ENCODE results near the gene DELE1.
"Not testable (repeated sequence)": the region's sequence is repeated elsewhere in the genome, so short reads cannot be mapped to it uniquely, and the experiment has no call there.

Gene DELE1

DNA sequence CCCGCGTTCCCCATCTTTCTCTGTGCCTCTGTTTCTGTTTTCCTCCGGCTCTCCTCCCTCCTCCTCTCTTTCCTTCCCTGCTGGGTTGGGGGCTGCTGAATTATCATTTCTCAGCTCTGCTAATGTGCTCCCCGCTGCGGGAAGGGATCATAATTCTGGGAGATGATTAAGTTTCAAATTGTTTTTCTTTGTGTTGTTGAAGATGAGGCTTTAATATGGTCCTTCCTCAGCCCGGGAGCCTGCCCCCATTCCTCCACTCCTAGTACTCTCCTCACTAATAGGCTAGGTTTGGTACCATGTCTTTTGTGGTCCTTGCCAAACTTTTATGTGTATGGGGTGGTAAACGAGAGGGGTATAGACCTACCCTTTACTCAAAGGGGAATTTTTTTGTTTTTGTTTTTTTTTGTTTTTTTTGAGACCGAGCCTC, 39.8 kb upstream of the DELE1 start:
- no peak for DNase-seq (ENCODE audit: low read depth in 3 of 3)

DNA sequence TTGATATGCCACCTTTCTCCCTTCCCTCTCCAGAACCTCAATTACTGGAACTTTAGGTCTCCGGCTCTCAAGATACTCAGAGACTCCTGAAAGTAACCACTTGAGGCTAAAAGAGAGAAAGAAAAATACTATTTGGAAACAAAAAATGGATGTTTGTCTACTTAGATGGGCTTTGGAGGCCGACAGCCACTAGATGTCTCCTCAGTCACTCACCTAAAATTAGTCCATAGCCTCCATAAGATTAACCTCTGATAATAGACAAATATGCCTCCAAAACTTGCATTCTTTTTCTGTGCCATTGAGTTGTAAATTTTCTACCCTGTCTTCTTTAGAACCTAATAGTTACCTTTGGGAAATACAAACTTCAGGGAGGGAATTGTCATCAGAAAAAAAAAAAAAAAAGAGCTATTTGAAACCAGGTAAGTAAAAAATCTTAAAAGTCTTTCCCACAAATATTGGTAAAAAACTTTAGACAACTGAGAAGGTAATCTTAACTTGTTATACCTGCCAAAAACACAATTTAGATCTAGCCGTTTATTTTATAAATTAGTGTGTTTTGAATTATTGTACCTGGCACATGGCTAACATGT, 34.3 kb upstream of the DELE1 start:
- DNase-seq (ENCODE audit: low read depth in 3 of 3): no peak

DNA sequence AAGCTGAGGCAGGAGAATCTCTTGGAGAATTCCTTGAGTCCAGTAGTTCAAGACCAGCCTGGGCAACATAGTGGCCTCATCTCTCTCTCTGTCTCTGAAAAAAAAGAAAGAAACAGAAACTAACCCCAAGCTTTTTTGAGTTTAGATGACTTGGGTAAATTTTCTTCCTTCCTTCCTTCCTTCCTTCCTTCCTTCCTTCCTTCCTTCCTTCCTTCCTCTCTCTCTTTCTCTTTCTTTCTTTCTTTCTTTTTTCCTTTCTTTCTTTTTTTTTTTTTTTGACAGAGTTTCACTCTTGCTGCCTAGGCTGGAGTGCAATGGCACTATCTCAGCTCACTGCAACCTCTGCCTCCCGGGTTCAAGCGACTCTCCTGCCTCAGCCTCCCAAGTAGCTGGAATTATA, 33.2 kb upstream of the DELE1 start:
- DNase-seq (ENCODE audit: low read depth in 3 of 3): not testable (repeated sequence)

DNA sequence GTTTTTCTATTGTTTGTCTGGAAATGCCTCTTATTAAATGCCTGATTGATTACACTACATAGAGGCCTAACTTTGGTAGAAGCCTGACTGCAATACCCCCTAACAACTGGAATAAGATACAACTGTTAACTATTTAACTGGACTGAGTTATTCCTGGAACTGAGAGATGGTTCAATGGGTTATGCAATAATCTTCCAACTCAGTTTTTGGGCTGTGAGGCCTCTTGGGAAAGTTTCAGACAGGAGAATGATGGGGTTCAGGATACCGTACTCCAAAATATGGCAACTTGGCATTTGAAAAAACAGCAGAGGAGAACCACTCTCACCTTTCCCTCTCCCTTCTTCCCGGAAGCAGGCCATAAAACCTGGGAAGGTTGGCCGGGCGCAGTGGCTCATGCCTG, 26.2 kb upstream of the DELE1 start:
- DNase-seq (ENCODE audit: low read depth in 3 of 3): no peak

DNA sequence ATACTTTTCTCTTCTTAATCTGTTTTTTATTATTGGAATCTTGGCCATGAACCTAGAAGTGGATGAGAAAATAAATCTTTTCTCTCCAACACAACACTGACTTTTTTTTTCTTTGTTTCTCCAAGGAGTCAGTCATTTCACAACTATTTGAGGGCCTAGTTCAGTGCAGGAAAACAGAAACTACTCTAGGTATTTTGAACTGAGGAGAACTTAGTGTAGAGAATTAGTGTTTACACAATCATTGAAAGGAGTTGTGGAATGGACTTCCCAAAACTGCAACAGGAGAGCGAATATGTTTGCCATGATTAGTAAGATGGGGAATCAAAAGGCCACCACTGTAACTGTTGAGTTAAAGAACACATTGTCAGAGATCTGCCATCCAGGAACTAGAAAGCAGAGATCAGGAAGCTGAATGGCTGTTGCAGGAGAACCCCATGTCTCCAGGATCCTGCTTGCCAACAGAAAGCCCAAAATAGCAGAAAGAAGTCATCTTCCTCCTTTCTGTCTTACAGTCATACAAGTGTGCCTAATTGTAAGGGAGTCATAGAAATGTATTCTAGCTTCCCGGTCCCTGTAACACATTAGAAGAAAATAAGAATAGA, 25.1 kb upstream of the DELE1 start:
- no peak for DNase-seq (ENCODE audit: low read depth in 3 of 3)

DNA sequence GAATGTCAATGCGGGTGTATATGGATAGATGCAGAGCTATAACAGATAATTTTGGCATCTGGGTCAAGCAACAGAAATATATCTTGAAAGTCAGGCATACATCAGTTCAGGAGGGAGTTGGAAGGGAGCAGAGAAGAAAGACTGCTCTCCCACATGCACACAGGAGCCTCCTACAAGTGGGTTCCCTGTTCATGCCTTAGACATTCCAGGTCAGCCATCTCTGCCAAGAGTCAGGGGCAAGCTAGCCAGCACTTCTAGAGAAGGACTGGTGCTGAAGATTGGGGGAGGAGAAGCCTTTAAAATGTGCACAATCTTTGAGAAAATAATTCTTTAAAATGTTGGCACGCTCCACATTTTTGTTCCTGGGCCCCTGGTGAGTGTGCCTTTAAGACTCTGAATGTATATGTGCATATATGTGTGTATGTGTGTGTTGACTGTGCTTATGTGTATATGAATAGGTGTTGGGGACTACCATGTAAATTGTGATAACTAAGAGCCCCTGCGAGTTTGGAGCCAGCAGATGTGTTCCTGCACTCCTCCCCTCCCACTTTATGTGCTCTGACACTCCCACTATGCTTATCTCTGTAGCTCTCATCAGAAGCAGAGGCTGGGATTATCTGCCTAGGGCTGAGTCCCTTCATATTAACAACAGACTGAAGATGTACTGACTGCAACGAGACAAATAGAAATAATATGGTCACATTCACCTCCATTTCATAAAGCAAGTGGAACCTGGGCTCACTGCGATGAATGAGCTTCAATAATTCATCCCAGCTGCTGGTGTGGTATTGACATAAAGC, 21.5 kb upstream of the DELE1 start:
- no peak for DNase-seq (ENCODE audit: low read depth in 3 of 3)

DNA sequence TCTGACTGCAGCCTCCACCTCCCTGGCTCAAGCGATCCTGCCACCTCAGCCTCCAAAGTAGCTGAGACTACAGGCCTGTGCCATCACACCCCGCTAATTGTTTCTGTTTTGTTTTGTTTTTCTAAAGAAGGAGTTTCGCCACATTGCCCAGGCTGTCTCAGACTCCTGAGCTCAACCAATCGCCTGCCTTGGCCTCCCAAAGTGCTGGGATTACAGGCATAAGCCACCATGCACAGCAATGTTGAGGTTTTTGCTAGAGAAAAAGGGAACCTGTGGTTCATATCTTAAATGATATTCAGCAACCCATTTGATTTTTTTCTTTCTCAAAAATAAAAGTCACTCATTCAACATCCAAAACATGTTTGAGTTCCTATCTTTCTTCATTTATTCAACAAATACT, 20.4 kb upstream of the DELE1 start:
- no peak for DNase-seq (ENCODE audit: low read depth in 3 of 3)

DNA sequence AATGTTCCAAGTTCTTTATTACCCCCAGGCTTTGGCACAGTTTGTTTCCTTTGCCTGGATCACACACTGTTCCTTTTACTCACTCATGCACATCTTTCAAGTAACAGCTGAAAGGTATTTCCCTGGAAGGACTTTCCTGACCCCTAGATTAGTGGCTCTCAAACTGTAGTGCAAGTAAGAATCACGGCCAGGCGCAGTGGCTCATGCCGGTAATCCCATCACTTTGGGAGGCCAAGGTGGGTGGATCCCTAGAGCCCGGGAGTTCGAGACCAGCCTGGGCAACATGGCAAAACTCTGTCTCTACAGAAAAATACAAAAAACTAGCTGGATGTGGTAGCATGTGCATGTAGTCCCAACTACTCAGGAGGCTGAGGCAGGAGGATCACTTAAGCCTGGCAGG, 19.1 kb upstream of the DELE1 start:
- DNase-seq (ENCODE audit: low read depth in 3 of 3): no peak

DNA sequence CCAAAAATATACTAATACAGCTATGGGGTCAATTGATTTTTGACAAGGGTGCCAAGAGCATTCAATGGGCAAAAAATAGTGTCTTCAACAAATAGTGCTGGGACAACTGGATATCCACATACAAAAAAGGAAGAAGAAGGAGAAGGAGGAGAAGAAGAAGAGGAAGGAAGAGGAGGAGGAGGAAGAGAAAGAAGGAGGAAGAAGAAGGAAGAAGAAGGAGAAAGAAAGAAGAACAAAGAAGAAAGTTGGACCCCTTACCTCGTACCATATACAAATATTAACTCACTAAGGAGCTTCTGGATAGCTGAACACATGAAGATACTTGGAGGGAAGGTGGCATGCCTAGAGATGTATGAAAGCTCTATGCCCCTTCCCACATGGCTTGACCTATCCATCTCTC, 17.2 kb upstream of the DELE1 start:
- DNase-seq (ENCODE audit: low read depth in 3 of 3): no peak

DNA sequence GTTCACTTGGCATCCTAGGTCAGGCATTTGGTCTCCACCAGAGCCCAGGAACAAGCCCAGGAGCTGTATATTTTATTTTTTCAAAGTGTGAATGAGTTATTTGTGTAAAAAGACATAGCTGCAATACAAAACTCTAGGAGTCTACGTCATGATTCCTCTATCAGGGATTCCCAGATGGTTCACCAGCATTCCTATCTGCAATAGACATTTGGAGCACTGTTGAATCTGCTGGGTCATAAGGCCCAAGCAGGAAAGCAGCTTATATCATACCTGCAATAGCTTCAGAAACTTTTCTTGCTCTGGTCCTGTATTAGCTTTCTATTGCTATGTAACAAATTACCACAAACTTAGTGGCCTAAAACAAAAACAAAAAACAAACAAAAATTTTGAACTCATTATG, 16.7 kb upstream of the DELE1 start:
- DNase-seq (ENCODE audit: low read depth in 3 of 3): no peak

DNA sequence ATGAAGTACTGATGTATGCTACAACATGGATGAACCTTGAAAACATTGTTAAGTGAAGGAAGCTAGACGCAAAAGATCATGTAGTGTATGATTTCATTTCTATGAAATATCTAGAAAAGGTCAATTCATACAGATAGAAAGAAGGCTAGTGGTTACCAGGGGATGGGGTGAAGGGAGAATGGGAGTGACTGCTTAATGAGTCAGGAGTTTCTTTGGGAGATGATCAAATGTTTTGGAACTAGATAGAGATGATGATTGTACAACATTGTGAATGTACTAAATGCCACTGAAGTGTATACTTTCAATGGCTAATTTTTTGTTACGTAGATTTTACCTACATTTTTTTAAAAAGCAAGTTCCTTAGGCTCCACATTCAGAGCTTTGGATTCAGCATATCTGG, 14.9 kb upstream of the DELE1 start:
- no peak for DNase-seq (ENCODE audit: low read depth in 3 of 3)

DNA sequence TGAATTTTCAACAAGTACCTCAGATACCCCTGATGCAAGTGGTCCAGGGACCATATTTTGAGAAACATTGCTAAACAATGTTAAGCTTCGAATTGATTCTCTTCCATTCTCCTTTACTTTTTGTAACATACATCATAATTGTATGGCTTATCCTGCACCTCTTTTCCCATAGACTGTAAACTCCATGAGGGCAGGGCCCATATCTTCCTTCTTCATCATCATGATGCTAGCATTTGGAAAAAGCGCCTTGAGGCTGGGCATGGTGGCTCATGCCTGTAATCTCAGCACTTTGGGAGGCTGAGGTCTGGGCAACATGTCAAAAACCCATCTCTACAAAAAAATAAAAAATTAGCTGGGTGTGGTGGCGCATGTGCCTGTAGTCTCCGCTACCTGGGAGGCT, 14.5 kb upstream of the DELE1 start:
- DNase-seq (ENCODE audit: low read depth in 3 of 3): no peak

DNA sequence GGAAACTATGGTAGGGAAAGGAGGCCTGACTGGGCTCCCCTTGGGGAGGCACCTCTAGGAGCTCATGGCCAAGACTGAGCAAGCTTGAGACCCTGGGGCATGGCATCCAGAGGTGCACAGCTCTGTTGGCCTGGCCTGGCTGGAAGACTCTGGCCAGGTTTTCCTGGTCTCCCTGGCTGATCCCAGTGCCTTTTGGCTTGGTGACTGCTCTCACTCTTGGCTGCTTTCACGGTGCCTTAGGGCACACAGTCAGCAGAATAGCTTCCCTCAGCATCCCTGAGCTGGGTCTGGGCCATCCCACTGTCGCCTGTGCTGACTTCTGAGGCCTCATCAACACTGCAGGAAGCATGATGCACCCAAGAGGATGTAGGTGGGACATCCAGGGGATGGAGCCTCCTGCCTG, 13.4 kb upstream of the DELE1 start:
- no peak for DNase-seq (ENCODE audit: low read depth in 3 of 3)

DNA sequence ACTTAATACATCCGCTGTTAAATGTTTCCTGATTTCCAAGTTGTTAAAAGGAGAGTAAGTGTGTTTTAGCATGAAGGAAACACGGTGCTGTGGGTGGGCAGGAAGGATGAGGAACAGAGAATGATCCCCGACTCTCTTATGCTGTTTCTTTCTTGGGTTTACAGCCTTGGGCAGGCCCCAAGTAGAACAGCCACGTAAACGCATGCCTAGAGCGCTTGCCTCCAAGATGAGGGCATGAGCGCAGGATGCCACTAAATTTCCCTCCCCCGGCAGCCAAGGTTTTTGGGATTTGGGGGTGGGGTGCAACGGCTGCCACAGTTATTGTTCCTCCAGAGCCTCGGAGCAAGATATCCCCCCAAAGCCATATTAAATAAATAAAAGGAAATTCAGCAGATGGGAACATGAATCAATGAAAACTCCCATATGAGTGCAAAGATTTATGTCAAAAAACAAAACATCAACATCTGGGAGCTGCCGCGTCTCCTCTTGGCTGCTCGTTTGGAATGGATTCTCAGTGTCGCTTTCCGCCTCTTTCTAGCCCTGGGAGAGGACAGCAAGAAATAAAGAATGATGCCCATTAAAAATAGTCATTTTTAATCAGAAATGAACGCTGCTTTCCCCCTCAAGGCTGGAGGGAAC, 10.0 kb upstream of the DELE1 start:
- DNase-seq (ENCODE audit: low read depth in 3 of 3): no peak

DNA sequence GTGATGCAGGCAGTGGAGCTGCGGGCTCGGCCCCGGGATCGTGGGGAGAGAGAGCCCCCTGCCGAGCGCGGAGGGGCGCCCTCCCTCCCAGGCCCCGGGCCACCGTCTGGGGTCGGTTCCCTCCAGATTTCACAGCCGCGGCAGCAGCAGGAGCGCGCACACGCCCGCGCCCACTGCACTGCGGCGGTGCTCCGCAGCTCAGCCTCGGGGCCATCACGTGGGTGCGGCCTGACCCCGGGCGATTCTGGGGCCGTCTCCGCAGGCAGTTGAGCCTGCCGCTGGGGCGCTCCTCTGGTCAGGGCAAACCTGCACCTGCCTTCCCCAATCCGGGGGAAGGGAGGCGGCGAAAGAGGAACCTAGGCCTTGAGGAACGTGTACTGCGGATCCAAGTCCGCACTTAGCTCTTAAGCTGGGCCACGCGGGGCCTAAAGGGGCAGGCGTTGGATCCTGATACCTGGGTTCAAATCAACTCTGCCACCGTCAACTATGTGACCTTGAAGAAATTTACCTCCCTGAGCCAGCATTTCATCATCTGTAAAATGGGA, 9.4 kb upstream of the DELE1 start:
- DNase-seq (ENCODE audit: low read depth in 3 of 3): peak in 1 of 3 experiments; percentile 12

DNA sequence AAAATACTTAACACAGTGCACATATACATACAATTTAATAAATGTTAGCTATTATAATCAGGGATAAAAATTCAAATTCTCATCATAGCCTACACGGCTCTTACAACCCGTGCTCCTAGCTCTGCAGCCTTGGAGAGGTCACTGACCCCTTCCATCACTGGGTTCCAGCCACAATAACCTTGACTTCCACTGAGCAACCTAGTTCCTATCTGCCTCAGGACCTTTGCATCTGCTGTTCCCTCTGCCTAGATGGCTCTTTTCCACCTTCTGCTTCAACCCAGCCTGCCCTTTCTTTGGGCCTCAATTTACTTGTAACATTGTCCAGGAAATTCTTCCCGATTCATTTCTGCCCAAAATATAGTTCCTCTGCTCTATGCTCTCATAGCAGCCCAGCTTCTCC, 8.9 kb upstream of the DELE1 start:
- DNase-seq (ENCODE audit: low read depth in 3 of 3): no peak

DNA sequence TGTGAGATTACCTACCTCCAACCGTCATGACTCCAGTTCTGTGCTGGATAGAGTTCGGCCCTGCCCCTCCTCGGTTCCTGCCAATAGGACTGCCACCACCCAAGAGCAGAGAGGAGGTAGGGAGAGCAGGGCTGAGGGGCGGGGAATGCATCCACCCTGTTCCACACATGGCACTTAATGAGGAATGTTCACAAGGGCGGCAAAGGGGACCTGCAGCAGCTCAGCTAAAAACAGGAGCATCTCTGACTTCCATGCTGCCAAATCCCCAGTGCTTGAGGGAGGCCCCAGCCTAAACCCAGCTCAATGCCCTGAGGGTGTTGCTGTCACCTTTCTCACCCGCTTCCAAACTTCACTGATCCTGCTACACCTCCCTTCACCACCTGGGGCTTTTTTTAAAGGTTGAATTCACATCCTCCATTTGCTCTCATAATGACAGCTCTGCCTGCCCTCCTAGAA, 7.8 kb upstream of the DELE1 start:
- DNase-seq (ENCODE audit: low read depth in 3 of 3): no peak

DNA sequence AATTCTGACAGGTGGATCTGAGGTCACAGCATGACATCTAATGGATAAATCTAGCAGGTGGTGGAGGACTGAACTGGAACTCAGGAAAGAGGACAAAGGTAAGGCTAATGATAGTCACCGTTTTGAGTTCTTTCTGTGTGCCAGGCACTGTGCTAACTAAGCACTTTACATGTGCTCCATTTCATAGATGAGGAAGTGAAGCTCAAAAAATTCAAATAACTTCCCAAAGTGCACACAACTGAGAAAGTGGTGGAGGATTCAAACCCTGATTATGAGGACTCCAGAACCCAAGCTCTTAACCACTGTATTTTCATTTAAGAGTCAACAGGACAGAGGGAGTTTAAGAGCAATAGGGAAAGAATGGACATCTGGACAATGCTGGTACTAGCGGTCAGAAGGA, 7.1 kb upstream of the DELE1 start:
- DNase-seq (ENCODE audit: low read depth in 3 of 3): no peak

DNA sequence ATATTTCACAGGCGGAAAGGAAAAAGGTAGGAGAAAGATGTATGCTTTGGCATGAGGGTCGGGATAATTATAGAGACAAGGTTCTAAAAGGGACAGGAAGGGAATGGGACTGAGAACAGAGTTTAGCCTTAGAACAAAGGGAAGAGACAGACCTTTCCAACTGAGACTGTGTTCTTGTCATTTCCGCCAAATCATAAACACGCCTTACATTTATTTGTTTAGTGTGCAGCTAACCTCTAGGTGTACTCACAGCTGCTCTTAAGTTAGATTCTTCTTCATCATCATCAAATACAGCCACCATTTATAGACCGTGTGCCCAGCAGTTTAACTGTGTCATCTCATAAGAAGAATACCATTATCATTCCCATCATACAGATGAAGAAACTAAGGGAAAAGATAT, 5.9 kb upstream of the DELE1 start:
- no peak for DNase-seq (ENCODE audit: low read depth in 3 of 3)

DNA sequence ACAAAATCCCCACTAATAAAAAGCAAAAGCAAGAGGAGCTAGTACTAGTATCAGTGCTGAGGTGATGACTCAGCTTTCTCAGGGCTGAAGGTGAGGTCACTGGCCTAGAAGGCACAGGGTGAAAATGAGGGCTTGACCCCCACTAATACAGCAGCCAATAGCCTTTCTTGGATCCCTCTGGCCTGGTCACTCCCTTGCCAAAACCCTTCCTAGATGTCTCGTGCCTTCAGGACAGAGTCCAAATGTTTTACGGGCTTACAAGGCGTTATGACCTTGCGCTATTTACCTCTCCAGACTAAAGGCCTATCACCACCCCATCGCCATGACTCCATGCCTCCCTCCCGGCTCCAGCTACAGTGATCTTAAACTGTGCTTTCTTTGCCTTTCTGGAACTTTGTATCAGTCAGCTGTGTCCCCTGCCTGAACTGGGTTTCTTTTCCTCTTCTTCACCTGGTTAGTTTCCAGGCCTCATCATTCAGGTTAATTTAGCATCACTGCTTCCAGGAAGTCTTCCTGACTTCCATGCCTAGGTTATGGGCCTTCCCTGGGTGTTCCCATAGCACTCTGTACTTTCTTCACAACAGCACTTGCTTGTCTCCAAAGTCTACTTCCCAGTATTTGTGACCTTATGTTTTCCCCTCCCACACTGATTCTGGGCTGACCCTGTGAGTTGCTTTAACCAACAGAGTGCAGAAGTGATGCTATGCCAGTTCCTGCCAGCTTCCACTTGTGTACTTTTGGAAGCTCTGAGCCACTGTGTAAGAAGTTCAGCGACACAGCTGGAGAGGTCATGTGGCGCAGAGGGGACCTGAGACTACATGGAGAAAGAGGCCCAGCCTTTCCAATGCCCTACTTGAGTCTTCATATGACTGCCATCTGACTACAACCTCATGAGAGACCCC, 4.2 kb upstream of the DELE1 start:
- no peak for DNase-seq (ENCODE audit: low read depth in 3 of 3)

DNA sequence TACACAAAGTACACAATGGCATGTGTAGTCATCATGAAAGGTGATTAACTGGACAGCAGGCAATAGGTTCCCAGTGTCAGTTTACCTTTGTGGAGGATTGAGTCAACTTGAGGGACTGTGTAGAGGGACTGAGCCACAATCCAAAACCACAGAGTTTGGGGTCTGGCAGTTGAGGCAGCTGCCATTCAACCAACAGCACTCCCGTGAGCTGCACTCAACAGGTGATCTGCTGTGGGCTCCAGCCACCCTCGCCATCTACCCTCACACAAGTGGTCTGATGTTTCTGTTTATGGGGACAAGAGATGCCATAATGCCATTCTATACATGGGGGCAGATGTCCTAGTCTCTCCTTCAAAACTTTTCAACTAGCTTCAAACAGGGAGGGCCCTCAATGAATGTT, 2.9 kb upstream of the DELE1 start:
- DNase-seq (ENCODE audit: low read depth in 3 of 3): no peak

Measured in stimulated activated CD4-positive, alpha-beta T cell treated with anti-CD3 and anti-CD28 coated beads, TNF-alpha, amount 100 ng/mL, for 24 hours (primary cell).